ENCODE measurements around the gene TMIGD3. TPM values are rescaled to one million over a fixed set of nuclear protein-coding genes. Genes with fewer than 3 reads are reported as not detected.

The TMIGD3 gene
- total RNA-seq, 2 donors from 2014 or later = 2.0 to 4.0 TPM

Other genes with a start within 250 kb of the TMIGD3 start
- not detected for gene CHIA, start 212.8 kb downstream of the TMIGD3 start, total RNA-seq
- 1 to 10 TPM in 1 of 2 donors, under 1 TPM in 1; 0.35 to 1.2 TPM for gene OVGP1, start 75.9 kb downstream of the TMIGD3 start, total RNA-seq
- gene WDR77, start 54.4 kb downstream of the TMIGD3 start, total RNA-seq = 10 to 100 TPM; 22.9 to 31.9 TPM
- 100 to 1,000 TPM; 458 to 551 TPM for gene ATP5PB, start 54.2 kb downstream of the TMIGD3 start, total RNA-seq
- gene C1orf162, start 29.6 kb downstream of the TMIGD3 start, total RNA-seq = 10 to 100 TPM; 17.2 to 22.5 TPM
- 1 to 10 TPM; 5.5 to 6.6 TPM for gene ADORA3, start within 50 bp of the TMIGD3 start, total RNA-seq
- 100 to 1,000 TPM in 1 of 2 donors, 10 to 100 TPM in 1; 84.2 to 103 TPM for gene RAP1A, start 116.2 kb upstream of the TMIGD3 start, total RNA-seq
- 10 to 100 TPM; 18.4 to 31.7 TPM for gene INKA2, start 235.8 kb upstream of the TMIGD3 start, total RNA-seq

Data from left cardiac atrium (tissue), 2 donors.